HG03521 (cell line): ENCODE measurements around the gene USP9X.
"Not testable (repeated sequence)": the region's sequence is repeated elsewhere in the genome, so short reads cannot be mapped to it uniquely, and the experiment has no call there.

Source experiments
- ATAC-seq: cut with Tn5 transposase; IDR thresholded peaks from one replicate; pipeline ENCODE4 v1.9.1; 2021; ENCODE audit warnings: mild to moderate bottlenecking, moderate library complexity; ENCODE audit not compliant: unreplicated experiment

Gene USP9X

DNA sequence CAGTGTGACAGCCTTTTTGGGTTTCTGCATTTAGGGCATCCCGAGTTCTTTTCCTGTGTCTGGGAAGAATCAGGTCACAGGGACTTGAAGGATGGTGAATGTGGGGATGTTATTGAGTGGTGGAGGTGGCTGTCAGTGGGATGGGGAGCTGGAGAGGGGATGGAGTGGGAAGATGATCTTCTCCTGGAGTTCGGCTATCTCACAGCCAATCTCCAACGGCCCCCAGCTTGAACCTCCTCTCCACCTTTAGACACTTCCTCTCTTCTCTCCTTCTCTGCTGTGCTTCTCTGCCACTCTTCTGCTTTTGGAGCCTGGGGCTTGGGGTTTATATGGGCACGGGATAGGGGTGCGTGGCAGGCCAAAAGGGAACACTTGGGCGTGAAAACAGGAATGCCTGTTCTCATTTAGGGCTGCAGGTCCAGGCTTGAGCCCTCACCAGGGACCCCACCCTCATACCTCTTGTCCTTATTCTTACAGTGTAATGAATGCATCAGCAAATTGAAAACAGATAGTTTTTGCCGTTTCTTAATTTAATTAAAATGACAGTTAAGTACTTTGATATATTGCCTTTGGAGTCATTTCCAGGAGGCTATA is 37.5 kb downstream of the USP9X start:
- ATAC-seq: no peak

DNA sequence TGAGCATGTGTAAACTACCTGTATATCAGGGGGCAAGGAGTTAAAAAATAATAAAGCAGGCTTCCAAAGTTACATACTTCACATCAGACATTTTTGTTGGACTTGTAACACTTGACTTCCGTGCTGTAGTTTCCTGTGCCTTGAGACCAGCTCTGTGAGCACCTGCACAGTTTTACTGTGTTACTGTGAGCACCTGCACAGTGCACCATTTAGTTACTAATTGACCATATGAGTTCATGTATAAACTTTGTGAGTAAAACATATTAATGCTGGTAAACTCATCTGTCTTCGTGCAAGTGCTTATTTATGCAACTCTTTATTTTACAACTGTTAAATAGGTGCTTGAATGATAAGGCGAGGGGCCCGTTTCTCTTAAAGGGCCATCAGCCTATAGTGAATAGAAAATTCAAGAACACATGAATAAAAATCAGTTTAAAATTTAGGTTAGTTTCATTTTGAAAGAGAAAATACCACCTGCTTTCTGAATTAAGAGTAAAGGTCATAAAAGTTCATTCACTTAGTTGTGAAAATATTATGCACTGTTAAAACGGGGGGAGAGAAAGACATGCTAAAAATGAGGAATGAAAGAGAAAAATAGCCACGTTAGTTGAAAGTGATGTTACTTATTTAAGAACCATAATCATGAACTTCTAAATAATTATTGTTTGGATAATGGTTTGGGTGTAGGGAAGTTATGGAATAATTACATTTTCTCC is 42.4 kb downstream of the USP9X start:
- no peak for ATAC-seq

DNA sequence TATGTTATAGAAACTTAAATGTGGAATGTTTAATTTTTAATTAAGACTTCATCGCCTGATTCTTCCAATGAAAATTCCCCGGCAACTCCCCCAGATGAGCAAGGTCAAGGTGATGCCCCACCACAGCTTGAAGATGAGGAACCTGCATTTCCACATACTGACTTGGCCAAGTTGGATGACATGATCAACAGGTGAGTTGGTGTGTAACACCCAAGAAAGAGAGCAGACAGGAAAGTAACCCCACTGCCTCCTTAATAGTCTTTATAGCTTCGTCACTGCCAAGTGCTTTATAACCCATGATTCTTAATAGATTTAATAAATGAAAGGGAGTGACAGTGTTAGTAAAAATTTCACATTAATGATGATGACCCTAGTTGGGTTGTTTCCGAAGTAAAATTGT is 43.7 kb downstream of the USP9X start:
- ATAC-seq: no peak

DNA sequence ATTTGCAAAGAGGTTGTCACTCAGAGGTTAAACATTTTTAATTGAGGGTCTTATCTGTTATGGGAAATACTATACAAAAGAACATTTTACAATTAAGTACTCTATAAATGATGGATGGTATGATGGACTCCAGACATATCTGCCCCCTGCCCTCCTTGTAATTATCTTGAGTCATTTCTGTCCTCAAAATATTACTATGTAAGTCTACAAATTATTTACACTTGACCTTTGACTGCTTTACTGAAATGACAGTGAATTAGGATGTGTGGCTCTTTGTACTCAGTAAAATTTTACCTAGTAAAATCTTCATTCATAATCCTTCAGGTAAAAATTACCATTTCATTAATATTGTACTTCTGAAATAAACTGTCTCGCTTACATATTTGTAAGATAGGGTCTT is 46.5 kb downstream of the USP9X start:
- ATAC-seq: no peak

DNA sequence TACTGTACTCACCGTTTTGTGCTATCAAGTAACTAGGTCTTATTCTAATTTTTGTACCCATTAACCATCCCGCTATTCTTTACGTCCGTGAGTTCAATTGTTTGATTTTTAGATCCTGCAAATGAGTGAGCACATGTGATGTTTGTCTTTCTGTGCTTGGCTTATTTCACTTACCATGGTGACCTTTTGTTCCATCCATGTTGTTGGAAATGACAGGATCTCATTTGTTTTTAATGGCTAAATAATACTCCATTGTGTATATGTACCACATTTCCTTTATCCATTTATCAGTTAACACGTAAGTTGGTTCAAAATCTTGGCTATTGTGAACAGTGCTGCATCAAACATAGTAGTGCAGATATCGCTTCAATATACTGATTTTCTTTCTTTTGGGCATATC is 48.3 kb downstream of the USP9X start:
- ATAC-seq: no peak

DNA sequence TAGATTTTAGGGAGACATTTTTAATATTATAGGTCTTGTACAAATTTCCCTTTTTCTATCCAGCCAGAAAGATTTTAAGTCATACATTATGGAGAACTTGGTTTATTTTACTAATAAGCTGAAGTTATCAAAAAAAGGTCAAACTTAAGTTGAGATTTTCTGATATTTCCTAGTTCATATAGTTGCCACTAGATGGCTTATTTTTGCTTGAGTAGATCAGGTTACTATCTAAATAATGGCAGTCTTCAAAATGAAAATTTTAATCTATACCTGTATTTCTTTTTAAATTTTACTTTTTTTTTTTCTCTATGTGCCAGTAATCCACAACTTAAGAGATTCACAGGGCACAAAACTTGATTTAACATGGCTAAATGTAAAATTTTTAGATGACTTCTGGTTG is 52.3 kb downstream of the USP9X start:
- no peak for ATAC-seq

DNA sequence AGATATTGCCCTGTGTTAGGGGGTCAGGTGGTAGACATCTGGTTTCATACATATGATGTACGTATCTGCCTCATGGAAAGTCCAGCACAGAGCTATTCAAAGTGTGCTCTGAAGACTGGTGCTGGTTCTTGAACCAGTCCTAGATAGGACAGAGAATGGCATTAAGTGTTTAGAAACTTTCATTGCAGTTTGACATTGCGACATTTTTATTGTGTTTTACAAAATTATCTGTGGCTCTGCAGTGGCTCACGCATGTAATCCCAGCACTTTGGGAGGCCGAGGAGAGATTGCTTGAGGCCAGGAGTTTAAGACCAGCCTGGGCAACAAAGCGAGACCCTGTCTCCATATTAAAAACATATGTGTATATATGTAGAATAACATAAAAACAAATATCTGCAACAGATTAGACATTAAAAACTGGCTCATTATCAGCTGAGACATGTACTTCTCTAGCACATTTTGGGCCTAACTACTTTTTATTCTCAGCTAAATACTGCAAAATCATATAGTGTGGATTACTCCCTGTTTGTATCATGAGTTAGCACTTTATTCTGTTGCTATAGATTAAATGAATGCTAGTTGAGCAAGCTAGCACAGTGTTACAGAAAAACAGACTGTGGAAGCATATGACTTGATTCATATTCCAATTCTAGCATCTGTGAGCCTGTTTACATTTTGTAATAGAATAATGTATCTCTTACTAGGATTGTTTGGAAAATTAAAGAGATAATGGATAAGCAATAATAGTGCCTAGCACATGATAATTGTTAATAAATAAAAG is 57.1 kb downstream of the USP9X start:
- ATAC-seq: no peak

DNA sequence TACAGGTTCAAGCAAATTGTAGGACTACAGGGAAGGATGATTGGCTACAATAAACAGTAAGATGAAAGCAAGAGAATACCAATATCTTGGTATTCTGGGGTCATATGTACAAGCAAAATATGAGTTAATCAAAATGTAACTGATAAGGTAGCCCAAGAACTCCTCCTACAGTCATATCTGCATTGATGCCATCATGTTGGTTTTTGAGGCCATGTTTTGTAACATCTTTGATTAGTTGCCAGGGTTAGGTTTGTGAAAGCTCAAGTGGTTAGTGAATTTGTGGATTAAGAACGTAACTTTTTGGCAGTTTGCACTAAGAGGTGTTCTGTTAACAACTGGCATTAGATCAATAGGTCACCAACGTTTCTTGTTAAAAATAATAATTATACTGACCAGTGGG is 59.6 kb downstream of the USP9X start:
- ATAC-seq: no peak

DNA sequence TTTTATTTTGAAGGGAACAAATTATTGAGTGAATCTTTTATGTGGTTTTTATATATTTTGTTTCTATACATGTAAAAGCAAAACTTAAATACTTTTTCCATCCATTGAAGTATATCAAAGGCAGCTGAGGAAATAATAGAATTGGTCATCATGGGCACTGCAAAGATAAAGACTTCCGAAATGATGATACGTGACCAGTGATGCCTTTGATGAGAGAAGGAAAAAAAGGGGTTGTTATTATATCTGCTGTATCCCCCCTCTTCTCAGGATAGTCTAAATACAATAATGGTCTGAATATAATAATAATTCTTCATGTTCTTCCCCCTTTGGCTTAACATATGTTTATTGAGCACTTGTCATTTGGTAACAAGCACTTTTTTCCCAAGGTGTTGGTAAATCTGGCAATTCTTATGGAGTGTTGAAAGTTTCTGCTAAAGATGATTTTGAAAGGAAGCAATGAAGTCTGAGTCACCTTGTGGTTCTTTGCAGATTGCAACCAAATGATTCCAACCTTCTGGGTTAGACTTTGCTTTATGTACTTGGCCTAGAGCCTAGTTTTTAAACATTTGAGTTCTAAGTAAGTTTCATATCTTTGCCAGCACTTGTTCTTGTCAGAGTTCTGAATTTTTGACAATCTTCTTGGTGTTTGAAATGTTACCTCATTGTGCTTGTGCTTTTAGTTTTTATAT is 60.8 kb downstream of the USP9X start:
- ATAC-seq: no peak

DNA sequence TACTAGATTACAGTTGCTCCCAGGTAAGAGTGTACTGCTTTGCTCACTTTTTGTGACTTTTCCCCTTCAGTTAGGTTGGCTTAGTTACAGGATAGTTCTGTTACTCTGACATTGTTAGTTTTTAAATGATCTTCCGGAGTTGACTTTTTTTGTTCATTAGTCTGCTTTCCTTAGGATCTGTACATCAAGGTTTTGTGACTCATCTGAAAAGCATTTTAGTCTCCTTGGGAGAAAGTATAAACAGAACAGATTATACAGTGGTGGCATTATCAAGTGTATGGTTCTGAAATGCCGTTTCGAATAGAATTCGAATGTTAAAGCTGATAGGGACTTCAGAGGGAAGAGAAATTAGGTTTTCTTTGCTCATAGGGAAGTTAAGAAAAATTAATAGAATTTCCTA is 63.3 kb downstream of the USP9X start:
- no peak for ATAC-seq

DNA sequence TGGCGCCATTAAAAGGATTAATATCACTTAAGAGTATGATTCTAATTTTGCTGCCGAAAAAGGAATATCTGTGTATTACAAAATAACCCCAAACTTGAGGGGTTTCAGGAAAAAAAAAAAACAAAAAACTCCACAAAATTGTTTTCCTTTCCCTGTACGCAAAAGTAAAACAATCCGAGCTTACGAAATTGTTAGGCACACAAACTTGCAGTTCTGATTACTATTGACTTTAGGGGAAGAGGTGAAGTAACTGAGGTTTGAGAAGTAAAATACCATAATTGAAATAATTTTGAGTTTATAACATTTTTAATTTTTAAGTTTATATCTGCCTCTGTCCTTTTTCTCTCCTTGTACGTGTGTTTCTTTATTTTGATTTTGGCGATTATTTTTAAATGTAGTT is 64.8 kb downstream of the USP9X start:
- no peak for ATAC-seq

DNA sequence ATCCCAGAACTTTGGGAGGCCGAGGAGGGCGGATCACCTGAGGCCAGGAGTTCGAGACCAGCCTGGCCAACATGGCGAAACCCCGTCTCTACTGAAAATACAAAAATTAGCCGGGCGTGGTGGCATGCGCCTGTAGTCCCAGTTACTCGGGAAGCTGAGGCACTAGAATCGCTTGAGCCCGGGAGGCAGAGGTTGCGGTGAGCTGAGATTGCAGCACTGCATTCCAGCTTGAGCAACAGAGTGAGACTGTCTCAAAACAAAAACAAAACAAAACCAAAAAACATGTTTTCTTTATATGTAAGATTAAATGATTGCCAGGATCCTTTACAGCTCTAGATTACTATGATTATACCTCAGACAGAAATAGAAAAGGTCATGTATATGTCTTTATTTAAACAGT is 66.5 kb downstream of the USP9X start:
- not testable (repeated sequence) for ATAC-seq

DNA sequence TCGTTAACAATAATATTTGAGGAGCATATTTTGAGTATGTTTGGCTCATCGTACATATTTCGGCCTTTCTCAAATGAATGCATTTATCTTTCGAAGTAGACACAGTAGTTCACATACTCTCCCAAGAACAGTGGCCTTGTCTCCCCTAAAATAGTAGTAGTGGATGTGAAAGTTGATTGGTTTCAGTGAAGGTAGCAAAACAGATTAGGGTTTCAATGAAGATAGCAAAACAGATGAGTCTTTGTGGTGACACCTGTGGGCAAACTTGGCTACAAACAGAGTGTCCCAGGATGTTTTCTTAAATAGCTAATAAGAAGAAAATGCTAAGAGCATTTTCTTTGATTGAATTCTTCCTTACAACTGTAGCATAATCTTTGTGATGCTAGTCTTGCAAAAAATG is 67.0 kb downstream of the USP9X start:
- ATAC-seq: no peak

DNA sequence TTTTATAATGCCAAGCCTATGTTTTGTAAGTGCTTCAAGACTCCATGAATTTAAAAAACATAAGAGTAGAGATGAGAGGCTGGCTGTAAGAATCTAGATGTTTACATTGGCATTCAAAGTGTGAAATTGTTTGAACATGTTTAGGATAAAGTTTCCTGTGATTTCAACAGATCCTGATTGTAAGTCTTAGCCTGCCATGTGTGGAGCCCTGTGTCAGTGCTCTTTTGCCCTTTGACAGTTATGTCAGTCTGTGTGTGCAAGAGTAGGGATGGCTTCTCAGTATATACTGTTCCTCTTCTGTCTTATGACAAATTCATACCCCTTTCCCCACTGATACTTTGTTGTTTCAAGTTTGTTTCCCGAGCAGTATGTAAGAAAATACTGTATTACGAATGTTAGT is 68.2 kb downstream of the USP9X start:
- no peak for ATAC-seq

DNA sequence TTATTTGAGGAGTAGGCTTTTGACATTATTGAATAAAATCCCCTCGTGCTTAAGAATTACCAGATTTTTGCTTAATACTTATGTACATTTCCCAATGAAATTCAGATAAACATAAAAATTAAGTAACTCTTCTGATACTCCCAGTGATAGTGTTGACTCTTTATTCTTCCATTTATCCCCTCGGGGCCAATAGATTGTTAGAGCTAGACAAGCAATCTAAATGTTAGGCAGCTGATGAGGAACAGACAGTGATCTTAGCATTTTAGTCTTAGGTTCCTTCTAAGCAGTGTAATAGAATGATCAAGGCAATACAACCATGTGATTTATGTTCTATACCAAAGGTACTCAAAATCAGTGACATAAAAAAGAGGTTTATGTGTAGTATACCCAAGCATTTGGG is 68.7 kb downstream of the USP9X start:
- no peak for ATAC-seq

DNA sequence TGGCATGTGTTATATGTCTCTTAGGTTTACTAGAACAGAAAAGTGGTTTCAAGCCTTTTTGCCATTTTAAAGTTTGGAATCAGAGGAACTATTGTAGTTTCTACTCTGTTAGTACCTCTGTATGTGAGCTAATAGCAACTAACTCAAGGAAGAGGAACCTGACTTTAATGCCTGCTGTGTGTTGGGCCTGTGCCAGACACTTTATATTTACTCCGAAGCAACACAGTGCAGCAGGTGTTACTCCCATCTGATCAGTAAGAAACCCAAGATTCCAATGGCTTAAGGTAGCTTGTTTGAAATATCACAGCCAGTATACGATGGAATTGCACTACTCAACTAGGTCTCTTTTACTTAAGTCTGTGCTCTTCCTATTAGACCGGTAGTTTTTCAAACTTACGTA is 79.2 kb downstream of the USP9X start:
- no peak for ATAC-seq

DNA sequence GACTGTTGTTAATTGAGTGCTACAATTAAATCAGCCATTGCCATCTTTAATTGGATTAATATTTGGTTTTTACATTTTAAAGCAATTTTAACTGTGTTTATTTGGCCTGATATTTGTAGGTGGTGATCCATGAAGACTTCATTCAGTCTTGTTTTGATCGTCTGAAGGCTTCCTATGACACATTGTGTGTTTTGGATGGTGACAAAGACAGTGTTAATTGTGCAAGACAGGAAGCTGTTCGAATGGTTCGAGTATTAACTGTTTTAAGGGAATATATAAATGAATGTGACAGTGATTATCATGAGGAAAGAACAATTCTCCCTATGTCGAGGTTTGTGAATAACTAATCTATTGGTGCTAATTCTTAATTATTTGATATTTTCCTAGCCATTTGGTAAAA is 82.6 kb downstream of the USP9X start:
- ATAC-seq: no peak

DNA sequence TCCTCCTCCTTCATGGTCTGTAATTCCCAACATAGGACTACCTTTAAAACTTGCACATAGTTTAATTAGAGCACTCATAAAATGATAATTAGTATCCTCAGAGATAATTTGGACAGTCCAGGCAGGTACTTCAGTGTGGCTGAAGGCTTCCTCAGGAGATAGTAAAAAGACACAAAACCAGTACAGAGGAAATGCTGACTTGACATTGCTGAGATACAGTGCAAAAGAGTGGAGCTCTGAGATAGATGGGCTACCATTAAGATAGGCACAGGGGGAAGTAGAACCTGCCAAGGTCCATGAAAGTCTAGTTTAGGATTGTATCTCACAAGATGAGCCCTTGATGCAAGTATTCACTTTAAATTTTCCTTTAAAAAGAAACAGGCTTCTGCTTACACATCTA is 91.0 kb downstream of the USP9X start:
- no peak for ATAC-seq

DNA sequence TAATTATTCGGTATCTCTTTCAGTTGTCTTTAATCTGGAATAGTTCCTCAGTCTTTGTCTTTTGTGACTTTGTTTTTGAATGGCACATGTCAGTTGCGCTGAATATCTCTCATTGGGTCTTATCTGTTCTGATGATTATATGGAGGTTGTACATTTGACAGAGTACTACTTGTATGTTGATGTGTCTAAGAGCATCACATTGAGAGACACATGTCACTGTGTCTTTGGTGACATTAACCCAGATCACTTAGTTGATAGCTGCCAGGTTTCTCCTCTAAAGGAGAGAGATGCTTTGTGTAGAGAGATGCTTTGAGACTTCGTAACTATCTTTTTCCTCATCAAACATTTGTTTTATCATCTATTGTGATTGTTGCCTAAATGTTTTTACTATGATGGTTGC is 92.1 kb downstream of the USP9X start:
- no peak for ATAC-seq

DNA sequence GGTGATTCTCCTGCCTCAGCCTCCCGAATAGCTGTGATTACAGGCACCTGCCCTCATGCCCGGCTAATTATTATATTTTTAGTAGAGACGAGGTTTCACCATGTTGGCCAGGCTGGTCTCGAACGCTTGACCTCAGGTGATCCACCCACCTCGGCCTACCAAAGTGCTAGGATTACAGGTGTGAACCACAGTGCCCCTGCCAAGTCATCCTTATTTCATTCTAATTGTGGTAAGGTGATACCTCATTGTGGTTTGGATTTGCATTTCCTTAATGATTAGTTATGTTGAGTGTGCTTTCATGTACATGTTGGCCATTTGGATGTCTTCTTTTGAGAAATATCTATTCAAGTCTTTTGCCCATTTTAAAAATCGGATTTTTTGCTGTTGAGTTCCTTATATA is 93.0 kb downstream of the USP9X start:
- no peak for ATAC-seq

DNA sequence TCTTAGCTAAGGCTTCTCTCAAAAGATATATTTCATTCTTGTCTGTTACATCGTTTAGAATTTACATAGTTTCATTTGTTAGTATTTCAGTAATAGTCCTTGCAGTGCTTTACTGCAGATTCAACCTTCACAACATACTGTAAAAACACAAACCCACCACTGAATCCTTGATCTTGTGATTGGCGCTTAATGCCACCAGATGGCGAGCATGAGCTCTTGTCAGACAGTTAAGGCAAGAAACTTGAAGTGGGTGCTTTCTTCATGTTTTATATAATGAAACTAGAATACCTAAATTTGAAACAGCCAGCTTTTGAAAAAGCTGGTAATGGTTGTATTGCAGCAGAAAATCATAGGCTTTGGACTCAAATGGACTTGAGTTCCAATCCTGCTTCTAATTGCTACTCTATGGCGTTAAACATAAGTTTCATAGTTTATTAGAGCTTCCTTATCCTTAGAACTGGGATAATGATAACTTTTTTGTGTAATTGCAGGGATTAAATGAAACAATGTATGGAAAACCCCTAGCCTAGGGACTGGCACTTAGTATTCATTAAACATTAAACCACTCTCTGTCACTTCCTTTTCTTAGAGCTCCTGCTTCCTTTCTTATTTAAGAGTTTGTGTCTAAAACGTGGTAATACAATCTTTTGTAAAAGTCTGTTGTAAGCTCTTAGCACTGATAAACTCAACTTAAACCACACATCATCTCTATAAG is 95.1 kb downstream of the USP9X start:
- ATAC-seq: no peak
